ENCODE results near the gene ZNF14.
A peak's percentile ranks its signal among the peaks of the same experiment; 100 is the strongest.
"Not testable (repeated sequence)": the region's sequence is repeated elsewhere in the genome, so short reads cannot be mapped to it uniquely, and the experiment has no call there.

Gene ZNF14

GRCh38 chr19:19674315-19674714, 58.6 kb downstream of the ZNF14 start:
- Histone ChIP-seq H3K36me3 (ENCODE audit: insufficient read depth, low read depth, low read length) (peaks cover 63% of the 10 kb centered on the region), H3K4me3 (ENCODE audit: low read length) (no peak overlapping the region)

GRCh38 chr19:19672816-19673215, 60.1 kb downstream of the ZNF14 start:
- Histone ChIP-seq H3K4me3 (ENCODE audit: low read length) (no peak overlapping the region), H3K9ac (ENCODE audit: low read depth, low read length) (no peak overlapping the region), H3K4me1 (ENCODE audit: insufficient read depth, low read length) (peaks cover 9% of the 10 kb centered on the region; the same call in 1 of the 2 replicates), H3K27me3 (ENCODE audit: insufficient read depth, low read length) (no peaks in the 10 kb centered on the region), H3K9me3 (ENCODE audit: insufficient read depth, low read depth, low read length) (no peaks in the 10 kb centered on the region; the same call in 1 of the 2 replicates), H3K27ac (ENCODE audit: low read length) (no peak overlapping the region), H3K36me3 (ENCODE audit: insufficient read depth, low read depth, low read length) (peaks cover 48% of the 10 kb centered on the region)

More at GRCh38 chr19:19674315-19674714, 58.6 kb downstream of the ZNF14 start:
- Histone ChIP-seq H3K9me3 (ENCODE audit: insufficient read depth, low read depth, low read length) (no peaks in the 10 kb centered on the region; the same call in none of the 2 replicates), H3K27ac (ENCODE audit: low read length) (no peak overlapping the region), H3K4me1 (ENCODE audit: insufficient read depth, low read length) (peaks cover 4% of the 10 kb centered on the region; the same call in 1 of the 2 replicates), H3K9ac (ENCODE audit: low read depth, low read length) (no peak overlapping the region), H3K27me3 (ENCODE audit: insufficient read depth, low read length) (no peaks in the 10 kb centered on the region)

- Histone ChIP-seq H3K27me3 (ENCODE audit: insufficient read depth, low read length) (no peaks in the 10 kb centered on the region), H3K27ac (ENCODE audit: low read length) (no peak overlapping the region), H3K36me3 (ENCODE audit: insufficient read depth, low read depth, low read length) (peaks cover 23% of the 10 kb centered on the region), H3K4me3 (ENCODE audit: low read length) (peak overlapping the region; percentile 85), H3K4me1 (ENCODE audit: insufficient read depth, low read length) (peaks cover 9% of the 10 kb centered on the region; the same call in 1 of the 2 replicates), H3K9ac (ENCODE audit: low read depth, low read length) (peak overlapping the region; percentile 87), H3K9me3 (ENCODE audit: insufficient read depth, low read depth, low read length) (no peaks in the 10 kb centered on the region; the same call in 1 of the 2 replicates)
These were observed 62.8 kb downstream of the ZNF14 start for GRCh38 chr19:19670070-19670551.

GRCh38 chr19:19668230-19669012, 64.5 kb downstream of the ZNF14 start, which contains the start of gene ZNF101:
TSS of gene ZNF101 (plus strand) at chr19:19668839. CDS start at chr19:19668964, 125 bp downstream.
- peak within 1 kb of the TSS; percentile 87 for H3K9ac ChIP-seq (ENCODE audit: low read depth, low read length)
- H3K36me3 ChIP-seq (ENCODE audit: insufficient read depth, low read depth, low read length): peaks cover 14% of the 10 kb centered on the region
- peaks cover 9% of the 10 kb centered on the region; the same call in 1 of the 2 replicates for H3K4me1 ChIP-seq (ENCODE audit: insufficient read depth, low read length)
- H3K9me3 ChIP-seq (ENCODE audit: insufficient read depth, low read depth, low read length): no peaks in the 10 kb centered on the region
- H3K4me3 ChIP-seq (ENCODE audit: low read length): peak within 1 kb of the TSS; percentile 85
- no peaks in the 10 kb centered on the region for H3K27me3 ChIP-seq (ENCODE audit: insufficient read depth, low read length)
- peak within 1 kb of the TSS; percentile 42 for H3K27ac ChIP-seq (ENCODE audit: low read length)

GRCh38 chr19:19665420-19665948, 67.4 kb downstream of the ZNF14 start:
- not testable (repeated sequence) for H3K36me3 ChIP-seq (ENCODE audit: insufficient read depth, low read depth, low read length); H3K27me3 ChIP-seq (ENCODE audit: insufficient read depth, low read length); H3K9me3 ChIP-seq (ENCODE audit: insufficient read depth, low read depth, low read length); H3K27ac ChIP-seq (ENCODE audit: low read length); H3K9ac ChIP-seq (ENCODE audit: low read depth, low read length); H3K4me3 ChIP-seq (ENCODE audit: low read length)
- peaks cover 16% of the 10 kb centered on the region; the same call in 1 of the 2 replicates for H3K4me1 ChIP-seq (ENCODE audit: insufficient read depth, low read length)

- Histone ChIP-seq H3K36me3 (ENCODE audit: insufficient read depth, low read depth, low read length) (peaks cover 19% of the 10 kb centered on the region), H3K4me1 (ENCODE audit: insufficient read depth, low read length) (peaks cover 14% of the 10 kb centered on the region; the same call in 1 of the 2 replicates), H3K4me3 (ENCODE audit: low read length) (peak within 1 kb of the TSS; percentile 79), H3K9ac (ENCODE audit: low read depth, low read length) (peak within 1 kb of the TSS; percentile 92), H3K27me3 (ENCODE audit: insufficient read depth, low read length) (no peaks in the 10 kb centered on the region), H3K27ac (ENCODE audit: low read length) (peak within 1 kb of the TSS; percentile 79), H3K9me3 (ENCODE audit: insufficient read depth, low read depth, low read length) (no peaks in the 10 kb centered on the region)
These were observed 69.4 kb downstream of the ZNF14 start, which contains the start of gene ATP13A1 for GRCh38 chr19:19663256-19664120. TSS of gene ATP13A1 (minus strand) at chr19:19663676. CDS start at chr19:19663666, 10 bp downstream.

GRCh38 chr19:19662871-19663255, 70.0 kb downstream of the ZNF14 start:
- peak overlapping the region; percentile 92 for H3K9ac ChIP-seq (ENCODE audit: low read depth, low read length)
- peak overlapping the region; percentile 79 for H3K27ac ChIP-seq (ENCODE audit: low read length)
- peak overlapping the region; percentile 79 for H3K4me3 ChIP-seq (ENCODE audit: low read length)
- peaks cover 25% of the 10 kb centered on the region for H3K36me3 ChIP-seq (ENCODE audit: insufficient read depth, low read depth, low read length)
- peaks cover 9% of the 10 kb centered on the region; the same call in 1 of the 2 replicates for H3K4me1 ChIP-seq (ENCODE audit: insufficient read depth, low read length)
- H3K27me3 ChIP-seq (ENCODE audit: insufficient read depth, low read length): no peaks in the 10 kb centered on the region
- no peaks in the 10 kb centered on the region for H3K9me3 ChIP-seq (ENCODE audit: insufficient read depth, low read depth, low read length)

- peak overlapping the region; percentile 92 for H3K9ac ChIP-seq (ENCODE audit: low read depth, low read length)
- no peaks in the 10 kb centered on the region for H3K27me3 ChIP-seq (ENCODE audit: insufficient read depth, low read length)
- H3K9me3 ChIP-seq (ENCODE audit: insufficient read depth, low read depth, low read length): no peaks in the 10 kb centered on the region
- peaks cover 30% of the 10 kb centered on the region for H3K36me3 ChIP-seq (ENCODE audit: insufficient read depth, low read depth, low read length)
- no peak overlapping the region for H3K27ac ChIP-seq (ENCODE audit: low read length)
- H3K4me3 ChIP-seq (ENCODE audit: low read length): peak overlapping the region; percentile 79
- H3K4me1 ChIP-seq (ENCODE audit: insufficient read depth, low read length): peaks cover 8% of the 10 kb centered on the region; the same call in 1 of the 2 replicates
These were observed 70.6 kb downstream of the ZNF14 start for GRCh38 chr19:19662344-19662743.

DNA sequence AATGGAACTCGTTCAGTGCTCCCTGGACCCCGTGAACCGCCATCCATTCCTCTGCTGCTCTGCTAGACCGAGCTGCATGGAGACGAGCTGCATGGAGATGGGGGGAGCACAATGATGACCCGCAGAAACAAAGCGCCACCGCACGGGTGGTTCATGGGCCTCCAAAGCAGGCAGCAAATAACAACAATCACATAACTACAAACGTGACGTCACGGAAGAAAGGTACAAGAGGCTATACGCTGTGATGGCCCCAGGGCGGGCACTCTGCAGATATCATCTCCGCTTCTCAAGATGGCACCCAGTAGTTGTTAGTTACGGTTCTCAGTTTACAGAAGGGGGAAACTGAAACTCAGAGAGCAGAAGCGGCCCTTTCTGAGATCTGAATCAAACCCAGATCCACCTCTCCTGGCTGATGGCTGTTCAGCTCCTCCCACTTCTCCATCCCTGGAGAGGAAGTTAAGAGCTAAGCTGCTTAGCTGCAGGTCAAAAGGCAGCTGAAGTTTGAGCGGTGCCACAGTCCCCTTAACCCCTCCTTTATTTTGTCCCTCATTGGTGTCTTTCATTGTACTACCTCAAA, 71.1 kb downstream of the ZNF14 start:
- Histone ChIP-seq H3K4me1 (ENCODE audit: insufficient read depth, low read length) (peaks cover 8% of the 10 kb centered on the region; the same call in 1 of the 2 replicates), H3K36me3 (ENCODE audit: insufficient read depth, low read depth, low read length) (peaks cover 36% of the 10 kb centered on the region), H3K9me3 (ENCODE audit: insufficient read depth, low read depth, low read length) (no peaks in the 10 kb centered on the region), H3K9ac (ENCODE audit: low read depth, low read length) (no peak overlapping the region), H3K27ac (ENCODE audit: low read length) (no peak overlapping the region), H3K4me3 (ENCODE audit: low read length) (peak overlapping the region; percentile 79), H3K27me3 (ENCODE audit: insufficient read depth, low read length) (no peaks in the 10 kb centered on the region)

DNA sequence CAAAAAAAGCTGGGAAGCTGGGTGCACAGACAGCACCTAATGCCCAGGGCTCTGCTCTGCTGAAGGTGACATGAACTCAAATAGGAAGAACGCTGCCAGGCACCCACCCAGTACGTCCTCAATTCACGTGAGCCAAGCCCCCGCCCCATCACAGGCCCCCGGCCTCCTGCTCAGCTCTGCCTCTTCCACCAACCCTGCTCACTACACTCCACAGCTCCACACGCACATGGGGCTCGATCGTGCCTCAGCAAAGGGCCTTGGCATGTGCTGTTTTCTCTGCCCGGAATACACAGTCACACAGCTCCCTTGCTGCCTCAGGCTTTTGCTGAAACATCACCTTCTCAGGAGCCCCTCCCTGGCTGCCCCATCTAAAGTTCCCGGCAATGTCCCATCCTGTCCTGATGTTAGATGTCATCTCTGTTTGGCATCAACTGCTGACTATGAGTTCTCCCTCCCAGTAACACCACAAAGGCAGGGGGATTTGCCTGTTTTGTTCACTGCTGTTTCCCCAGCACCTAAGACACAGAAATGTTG, 71.7 kb downstream of the ZNF14 start:
- Histone ChIP-seq H3K27me3 (ENCODE audit: insufficient read depth, low read length) (no peaks in the 10 kb centered on the region), H3K27ac (ENCODE audit: low read length) (no peak overlapping the region), H3K4me3 (ENCODE audit: low read length) (0 out of 2 replicates have a peak overlapping the region, but pooled peaks have one; percentile 11), H3K9ac (ENCODE audit: low read depth, low read length) (no peak overlapping the region), H3K4me1 (ENCODE audit: insufficient read depth, low read length) (peaks cover 8% of the 10 kb centered on the region; the same call in 1 of the 2 replicates), H3K36me3 (ENCODE audit: insufficient read depth, low read depth, low read length) (peaks cover 42% of the 10 kb centered on the region), H3K9me3 (ENCODE audit: insufficient read depth, low read depth, low read length) (no peaks in the 10 kb centered on the region)

Measured in iPS-20b (cell line).